Measurements from ENCODE around the gene OR52E4. TPM values are rescaled to one million over a fixed set of nuclear protein-coding genes. Genes with fewer than 3 reads are reported as not detected.

The OR52E4 gene
- total RNA-seq, 1 experiment from 2014 or later = not detected

DNA sequence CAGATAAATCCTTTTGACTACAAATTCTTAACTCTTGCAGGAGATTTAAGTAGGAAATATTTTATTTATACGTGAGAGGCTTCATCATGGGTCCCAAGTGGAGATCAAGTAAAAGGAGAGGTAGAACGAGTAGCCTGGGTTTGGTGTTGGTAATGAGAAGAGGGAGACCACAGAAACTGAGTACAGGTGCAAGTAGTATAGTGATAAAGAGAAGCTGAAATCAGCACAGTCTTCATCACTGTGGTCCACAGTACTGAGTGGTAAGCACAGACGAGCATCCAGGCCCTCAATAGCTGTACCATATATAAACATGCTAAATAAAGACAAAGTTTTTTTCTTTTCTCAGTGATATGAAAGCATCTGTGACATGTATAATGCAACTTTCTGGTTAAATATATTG is 6.7 kb downstream of the OR52E4 start:
- no TSS peak for BruUV-seq (replicated peaks)
- no peak for DNase-seq
- Mint-ChIP-seq H3K27me3 (ENCODE audit: insufficient read depth, unreplicated experiment) (peaks cover 8% of the 10 kb centered on the region), H3K9me3 (ENCODE audit: unreplicated experiment) (no peaks in the 10 kb centered on the region), H3K4me3 (ENCODE audit: unreplicated experiment) (no peak overlapping the region), H3K27ac (ENCODE audit: unreplicated experiment) (no peak overlapping the region), H3K4me1 (ENCODE audit: low read depth, unreplicated experiment) (no peaks in the 10 kb centered on the region), H3K36me3 (ENCODE audit: insufficient read depth, unreplicated experiment) (no peaks in the 10 kb centered on the region)
- Histone ChIP-seq H3K4me3 (ENCODE audit: low read depth, low read length) (no peak overlapping the region), H3K4me1 (no peaks in the 10 kb centered on the region), H3K36me3 (ENCODE audit: control insufficient read depth, insufficient read depth, low read length) (no peaks in the 10 kb centered on the region), H3K9me3 (no peaks in the 10 kb centered on the region), H3K27me3 (replicated peaks; ENCODE audit: control insufficient read depth, insufficient read depth, low read length) (no peaks in the 10 kb centered on the region; the same call in 1 of the 2 replicates)
- ChIA-PET CTCF (no interaction called here), POLR2A (no interaction called here)
- intact Hi-C loops (cut with micrococcal nuclease; ENCODE audit: unreplicated experiment) = no loop called here
- TF ChIP-seq, protein P1, sequence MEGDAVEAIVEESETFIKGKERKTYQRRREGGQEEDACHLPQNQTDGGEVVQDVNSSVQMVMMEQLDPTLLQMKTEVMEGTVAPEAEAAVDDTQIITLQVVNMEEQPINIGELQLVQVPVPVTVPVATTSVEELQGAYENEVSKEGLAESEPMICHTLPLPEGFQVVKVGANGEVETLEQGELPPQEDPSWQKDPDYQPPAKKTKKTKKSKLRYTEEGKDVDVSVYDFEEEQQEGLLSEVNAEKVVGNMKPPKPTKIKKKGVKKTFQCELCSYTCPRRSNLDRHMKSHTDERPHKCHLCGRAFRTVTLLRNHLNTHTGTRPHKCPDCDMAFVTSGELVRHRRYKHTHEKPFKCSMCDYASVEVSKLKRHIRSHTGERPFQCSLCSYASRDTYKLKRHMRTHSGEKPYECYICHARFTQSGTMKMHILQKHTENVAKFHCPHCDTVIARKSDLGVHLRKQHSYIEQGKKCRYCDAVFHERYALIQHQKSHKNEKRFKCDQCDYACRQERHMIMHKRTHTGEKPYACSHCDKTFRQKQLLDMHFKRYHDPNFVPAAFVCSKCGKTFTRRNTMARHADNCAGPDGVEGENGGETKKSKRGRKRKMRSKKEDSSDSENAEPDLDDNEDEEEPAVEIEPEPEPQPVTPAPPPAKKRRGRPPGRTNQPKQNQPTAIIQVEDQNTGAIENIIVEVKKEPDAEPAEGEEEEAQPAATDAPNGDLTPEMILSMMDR (IDR thresholded peaks at IDR 0.05; ENCODE audit: insufficient read depth in 1 of 2, low read depth in 1 of 2, low read length in 1 of 2, severe bottlenecking in 1 of 2, unreplicated experiment in 1 of 2) = no peak

DNA sequence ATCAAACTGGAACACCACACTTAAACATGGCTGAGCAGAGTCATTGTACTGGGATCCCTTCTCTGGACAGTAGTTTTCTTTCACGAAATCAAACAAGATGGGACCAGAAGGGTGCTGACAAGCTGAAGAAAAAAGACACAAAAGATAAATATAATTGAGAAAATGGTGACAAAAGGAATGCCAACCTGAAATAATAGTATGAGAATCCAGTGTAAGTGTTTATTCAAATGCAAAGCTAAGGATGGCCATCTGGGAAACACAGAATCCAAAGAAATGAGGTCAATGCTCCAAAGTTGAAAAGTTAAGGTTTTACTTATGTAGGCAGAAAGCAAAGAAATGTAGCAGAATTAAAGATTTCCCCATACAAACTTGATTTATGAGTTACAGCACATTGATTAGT is 7.2 kb downstream of the OR52E4 start:
- Histone ChIP-seq H3K4me1 (no peaks in the 10 kb centered on the region), H3K9me3 (no peaks in the 10 kb centered on the region), H3K36me3 (ENCODE audit: control insufficient read depth, insufficient read depth, low read length) (no peaks in the 10 kb centered on the region), H3K27me3 (replicated peaks; ENCODE audit: control insufficient read depth, insufficient read depth, low read length) (no peaks in the 10 kb centered on the region; the same call in 1 of the 2 replicates), H3K4me3 (ENCODE audit: low read depth, low read length) (no peak overlapping the region)
- DNase-seq = no peak
- no peaks in the 10 kb centered on the region for H3K36me3 Mint-ChIP-seq (ENCODE audit: insufficient read depth, unreplicated experiment)
- H3K9me3 Mint-ChIP-seq (ENCODE audit: unreplicated experiment) = no peaks in the 10 kb centered on the region
- POLR2A ChIA-PET = no interaction called here
- intact Hi-C loops (cut with micrococcal nuclease; ENCODE audit: unreplicated experiment) = no loop called here
- H3K27me3 Mint-ChIP-seq (ENCODE audit: insufficient read depth, unreplicated experiment) = peaks cover 5% of the 10 kb centered on the region
- H3K4me1 Mint-ChIP-seq (ENCODE audit: low read depth, unreplicated experiment) = no peaks in the 10 kb centered on the region
- TF ChIP-seq, protein P1 (IDR thresholded peaks at IDR 0.05; ENCODE audit: insufficient read depth in 1 of 2, low read depth in 1 of 2, low read length in 1 of 2, severe bottlenecking in 1 of 2, unreplicated experiment in 1 of 2) = no peak
- H3K4me3 Mint-ChIP-seq (ENCODE audit: unreplicated experiment) = no peak overlapping the region
- CTCF ChIA-PET = no interaction called here
- no peak overlapping the region for H3K27ac Mint-ChIP-seq (ENCODE audit: unreplicated experiment)
- no TSS peak for BruUV-seq (replicated peaks)

DNA sequence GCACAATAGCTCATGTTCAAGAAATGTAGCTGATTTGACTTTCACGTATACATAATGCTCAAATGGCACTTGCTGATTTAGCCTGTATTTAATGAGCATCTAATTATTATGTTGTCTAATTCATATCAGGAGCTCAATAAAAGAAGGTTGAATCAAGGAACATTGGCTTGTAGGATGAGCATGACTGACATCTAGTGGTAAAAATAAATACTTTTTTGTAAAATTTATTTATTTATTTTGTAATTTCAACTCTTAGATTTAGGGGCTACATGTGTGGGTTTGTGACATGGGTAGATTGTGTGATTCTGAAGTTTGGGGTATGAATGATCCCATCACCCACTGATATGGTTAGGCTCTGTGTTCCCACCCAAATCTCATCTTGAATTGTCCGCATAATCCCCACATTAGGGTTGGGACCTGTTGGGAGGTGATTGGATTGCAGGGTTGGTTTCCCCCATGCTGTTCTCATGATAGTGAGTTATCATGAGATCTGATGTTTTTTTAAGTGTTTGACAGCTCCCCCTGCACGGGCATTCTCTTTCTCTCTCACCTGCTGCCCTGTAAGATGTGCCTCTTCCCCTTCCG is 10.9 kb downstream of the OR52E4 start:
- no peaks in the 10 kb centered on the region for H3K9me3 Mint-ChIP-seq (ENCODE audit: unreplicated experiment)
- no peak overlapping the region for H3K4me3 ChIP-seq (ENCODE audit: low read depth, low read length)
- H3K27me3 Mint-ChIP-seq (ENCODE audit: insufficient read depth, unreplicated experiment) = peaks cover 10% of the 10 kb centered on the region
- CTCF ChIA-PET = interaction anchor here (0.7 to 1.4 kb wide), 2 partner anchors 206 to 291 kb away, joined by 3 to 9 read pairs; partner anchors contain the start of gene TRIM5
- intact Hi-C loops (cut with micrococcal nuclease; ENCODE audit: unreplicated experiment) = loop anchor here (1.0 to 10.0 kb wide), 4 partner anchors 23 to 417 kb away; partner anchors contain the start of gene OR52N2
- no peaks in the 10 kb centered on the region for H3K36me3 Mint-ChIP-seq (ENCODE audit: insufficient read depth, unreplicated experiment)
- H3K4me1 ChIP-seq = no peaks in the 10 kb centered on the region
- no peaks in the 10 kb centered on the region for H3K27me3 ChIP-seq (replicated peaks; ENCODE audit: control insufficient read depth, insufficient read depth, low read length)
- no TSS peak for BruUV-seq (replicated peaks)
- H3K36me3 ChIP-seq (ENCODE audit: control insufficient read depth, insufficient read depth, low read length) = no peaks in the 10 kb centered on the region
- H3K4me1 Mint-ChIP-seq (ENCODE audit: low read depth, unreplicated experiment) = no peaks in the 10 kb centered on the region
- no peak overlapping the region for H3K27ac Mint-ChIP-seq (ENCODE audit: unreplicated experiment)
- TF ChIP-seq, protein P1 (IDR thresholded peaks at IDR 0.05; ENCODE audit: insufficient read depth in 1 of 2, low read depth in 1 of 2, low read length in 1 of 2, severe bottlenecking in 1 of 2, unreplicated experiment in 1 of 2) = peak; percentile 48 to 58
- POLR2A ChIA-PET = interaction anchor here (0.5 kb wide), 1 partner anchor 9 kb away, joined by 3 read pairs; no protein-coding TSS in a partner anchor
- DNase-seq = no peak
- no peaks in the 10 kb centered on the region for H3K9me3 ChIP-seq
- H3K4me3 Mint-ChIP-seq (ENCODE audit: unreplicated experiment) = no peak overlapping the region
